NCI-H345 (cell line): ENCODE measurements around the gene VSTM2L.
A peak's percentile ranks its signal among the peaks of the same experiment; 100 is the strongest.

Experiments used
- DNase-seq: peaks from one replicate; lab custom pipeline; 2025; lab: John Stamatoyannopoulos, UW

The VSTM2L gene

DNA sequence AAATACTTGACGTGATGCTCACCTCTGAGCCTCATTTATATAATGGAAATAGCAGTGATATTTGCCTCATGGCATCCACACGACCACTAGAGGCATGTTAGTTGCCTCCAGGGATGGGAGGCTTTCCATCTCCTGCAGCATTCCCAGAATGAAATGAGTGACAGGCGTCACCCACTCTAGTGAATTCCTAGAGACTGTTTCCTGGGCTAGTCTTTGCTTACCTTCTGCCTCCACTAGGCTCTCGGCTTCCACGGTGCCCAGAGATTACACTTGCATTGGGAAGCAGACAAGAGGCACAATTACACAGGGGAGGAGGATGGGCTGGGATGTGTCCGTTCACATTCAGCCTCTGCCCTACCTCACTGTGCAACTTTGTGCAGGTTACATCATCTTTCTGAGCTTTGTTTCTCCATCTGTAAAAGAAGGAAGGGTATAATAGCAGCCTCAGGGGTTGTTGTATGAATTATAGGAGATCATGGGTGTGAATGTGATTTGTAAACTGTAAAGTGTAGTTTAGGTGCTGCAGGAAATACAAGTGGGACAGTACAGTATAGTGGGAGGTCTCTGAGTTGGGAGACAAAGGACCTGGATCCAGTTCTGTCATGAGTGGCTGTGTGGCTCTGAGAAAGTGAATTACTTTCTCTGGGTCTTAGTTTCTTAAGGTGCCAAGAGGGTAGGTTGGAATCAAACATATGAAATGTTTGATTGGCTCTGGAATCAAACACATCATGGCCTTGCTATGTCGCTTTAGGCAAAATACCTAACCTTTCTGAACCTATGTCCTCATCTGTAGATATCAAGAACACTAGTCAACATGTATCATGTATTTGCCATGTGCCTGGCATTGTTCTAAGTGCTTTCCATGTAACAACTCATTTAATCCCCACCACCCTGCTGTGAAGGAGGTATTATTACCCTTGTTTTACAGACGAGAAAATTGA is 3.6 kb upstream of the VSTM2L start:
- DNase-seq: no peak

DNA sequence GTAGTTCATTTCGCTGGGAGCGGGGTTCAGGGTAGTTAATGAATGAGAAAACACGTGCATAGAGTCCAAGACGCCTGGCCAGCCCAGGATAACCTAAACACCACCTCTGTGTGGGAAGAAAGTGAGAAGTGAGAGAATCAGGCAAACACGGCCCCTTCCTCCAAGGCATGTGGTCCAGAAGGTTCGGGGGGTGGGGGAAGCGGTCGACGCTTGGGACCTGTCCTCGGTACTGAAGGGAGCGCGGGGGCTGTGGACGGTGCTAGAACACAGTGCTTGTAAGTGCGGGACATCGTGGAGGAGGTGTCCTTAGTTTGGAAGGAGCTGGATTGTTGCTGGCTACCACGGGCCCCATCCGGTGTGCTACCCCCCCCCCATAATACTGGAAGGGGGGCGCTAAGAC is 1.7 kb upstream of the VSTM2L start:
- no peak for DNase-seq

DNA sequence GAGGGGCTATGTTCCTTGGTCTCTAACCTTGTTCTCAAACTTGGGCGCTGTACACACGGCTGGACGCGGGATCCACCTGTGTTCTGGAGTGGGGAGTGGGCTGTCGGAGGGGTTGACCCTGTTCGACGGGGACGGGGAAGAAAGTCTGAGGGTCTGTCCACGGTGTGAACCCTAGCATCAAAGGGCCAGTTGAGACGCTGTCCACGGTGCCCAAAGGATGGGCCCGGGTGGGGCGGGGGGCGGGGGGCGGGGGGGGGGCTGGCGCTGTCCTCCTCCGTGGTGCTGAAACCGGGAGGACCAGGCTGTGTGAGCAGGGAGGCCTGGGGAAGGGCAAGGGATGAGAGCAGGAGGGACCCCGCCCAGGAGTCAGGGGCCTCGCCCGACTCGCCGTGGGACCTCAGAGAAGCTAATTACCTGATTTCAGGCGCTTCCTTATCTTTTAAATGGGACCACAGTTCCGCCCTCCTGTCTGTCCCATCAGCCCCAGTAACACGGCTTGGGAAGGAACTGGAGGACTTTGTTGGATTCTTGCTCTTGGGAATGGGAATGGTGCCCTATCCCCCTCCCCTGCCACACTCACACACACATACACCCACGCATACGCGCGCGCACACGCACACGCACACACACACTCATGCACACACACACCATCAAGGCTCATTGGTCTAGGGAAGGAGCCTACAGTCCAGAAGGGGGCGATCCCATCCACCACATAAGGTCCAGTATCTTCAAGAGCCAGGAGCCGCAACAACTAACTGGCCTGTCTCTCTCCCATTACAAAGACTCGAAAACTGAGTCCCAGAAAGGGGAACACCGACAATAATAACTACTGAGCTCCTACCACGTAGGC is 1.0 kb upstream of the VSTM2L start:
- peak; percentile 66 for DNase-seq

DNA sequence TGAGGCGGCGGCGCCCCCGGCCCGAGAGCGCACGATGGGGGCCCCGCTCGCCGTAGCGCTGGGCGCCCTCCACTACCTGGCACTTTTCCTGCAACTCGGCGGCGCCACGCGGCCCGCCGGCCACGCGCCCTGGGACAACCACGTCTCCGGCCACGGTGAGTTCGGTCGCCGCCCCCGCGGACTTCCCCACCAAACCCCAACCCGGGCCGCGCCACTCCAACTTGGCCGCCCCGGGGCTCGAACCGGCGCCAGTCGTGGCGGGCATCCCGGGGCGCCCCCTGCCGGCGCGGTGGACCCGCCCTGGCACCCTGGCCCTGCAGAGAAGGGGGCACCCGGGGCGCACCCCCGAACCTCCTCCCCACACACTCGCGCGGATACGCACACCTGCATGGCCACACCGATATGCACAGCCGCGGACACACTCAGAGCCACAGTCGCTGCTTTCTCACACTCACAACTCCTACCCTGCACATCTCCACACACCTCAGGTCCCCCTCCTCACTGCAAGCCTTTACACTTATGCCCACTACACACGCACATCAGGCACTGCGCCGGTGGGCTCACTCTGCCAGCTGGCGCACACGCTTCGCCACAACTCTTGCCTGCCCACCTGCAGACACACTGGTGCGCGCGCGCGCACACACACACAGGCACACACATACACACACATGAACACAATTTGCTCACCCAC is 535 bp downstream of the VSTM2L start:
- no peak for DNase-seq

DNA sequence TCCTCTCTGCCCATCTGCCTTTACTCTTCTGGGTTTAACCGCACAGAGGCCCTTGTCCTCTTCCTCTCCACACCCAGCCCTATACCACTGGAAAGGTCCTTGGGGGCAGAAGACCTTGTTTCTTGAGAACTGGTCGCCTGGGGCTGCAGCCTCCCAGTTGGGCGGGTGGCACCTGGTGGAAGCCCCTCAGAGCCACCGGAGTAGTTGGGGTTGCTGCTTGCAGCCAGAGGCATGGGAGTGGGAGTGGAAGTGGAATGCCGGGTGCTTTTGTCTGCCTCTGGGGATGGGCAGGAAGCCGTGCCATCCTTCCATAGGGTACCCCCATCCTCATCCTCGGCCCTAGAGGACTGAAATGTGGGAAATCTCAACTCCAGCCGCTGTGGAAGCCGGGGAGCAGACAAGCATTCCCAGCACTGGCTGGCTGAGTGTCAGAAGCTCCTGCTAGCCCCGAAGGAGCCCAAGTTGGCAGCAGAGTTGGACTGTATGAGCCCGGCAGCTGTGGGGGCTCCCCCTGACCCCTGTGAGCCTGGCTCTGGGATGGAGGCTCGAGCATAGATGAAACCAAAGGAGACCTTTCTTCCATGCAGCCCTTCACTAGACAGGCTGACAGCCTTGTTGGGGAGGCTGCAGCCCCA is 1.2 kb downstream of the VSTM2L start:
- no peak for DNase-seq

DNA sequence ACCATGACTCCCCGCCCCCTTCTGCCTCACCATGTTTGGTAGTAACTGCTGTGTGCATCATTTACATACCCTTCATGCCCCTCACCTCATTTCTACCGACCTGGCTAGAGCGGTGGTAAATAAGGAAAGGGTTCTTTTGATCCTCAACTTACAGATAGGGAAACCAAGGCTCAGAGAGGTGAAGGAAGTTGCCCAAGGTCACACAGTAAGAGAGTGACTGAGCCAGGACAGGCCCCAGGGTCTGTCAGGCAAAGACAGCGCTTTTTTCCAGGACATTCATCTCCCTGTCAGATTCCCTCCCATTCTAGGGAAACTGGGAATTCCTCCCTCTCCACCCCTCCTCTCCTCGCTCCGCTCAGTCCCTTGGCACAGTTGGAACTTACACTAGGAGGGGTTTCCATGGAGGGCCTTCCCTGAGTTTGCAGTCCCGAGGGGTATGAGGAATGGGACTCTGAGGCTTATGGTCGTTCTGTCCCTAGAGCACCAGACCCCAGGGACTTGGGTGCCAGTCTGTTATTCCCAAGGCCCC is 2.0 kb downstream of the VSTM2L start:
- no peak for DNase-seq

DNA sequence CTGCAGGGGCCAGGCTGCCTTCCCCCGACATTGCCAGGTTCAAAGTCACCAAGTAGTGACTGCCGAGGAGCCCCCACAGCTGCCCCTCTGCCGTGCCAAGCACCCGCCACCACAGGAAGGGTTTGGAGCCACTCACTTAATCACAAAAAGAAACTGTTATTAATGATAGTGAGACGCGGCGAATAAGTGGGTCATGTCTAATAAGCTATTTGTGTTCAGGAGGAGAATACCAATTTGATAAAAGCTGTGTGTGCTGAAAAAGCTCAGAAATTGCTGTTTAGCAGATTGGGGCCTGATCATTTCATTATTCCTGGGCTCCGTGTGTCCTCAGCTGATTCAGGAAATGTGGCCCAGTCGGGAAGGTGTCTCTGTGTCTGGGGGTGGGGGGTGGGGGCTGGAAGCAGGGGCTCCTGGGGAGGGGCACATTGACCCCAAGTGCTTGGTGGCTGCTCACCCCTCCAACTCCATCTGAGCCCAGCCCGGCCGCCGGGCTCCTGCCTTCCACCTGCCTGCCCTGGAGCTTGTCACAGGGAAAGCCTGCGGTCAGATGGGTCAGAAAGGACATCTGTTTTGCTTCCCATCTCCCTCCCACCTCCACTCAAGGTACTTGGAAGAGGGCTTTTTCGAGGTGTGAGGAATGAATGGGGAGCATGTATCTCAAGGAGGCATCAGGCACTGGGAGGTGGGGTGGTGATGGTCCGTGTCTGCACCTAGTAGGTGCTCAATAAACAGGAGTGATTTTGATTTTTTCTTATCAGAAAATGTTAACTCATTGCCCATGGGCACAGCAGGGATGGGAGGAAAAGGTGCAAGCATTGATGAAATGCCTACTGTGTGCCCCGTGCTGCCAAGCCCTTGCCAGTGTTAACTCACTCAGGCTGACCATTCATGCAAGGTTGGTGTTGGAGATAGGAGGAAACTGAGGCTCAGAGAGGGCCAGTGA is 3.0 kb downstream of the VSTM2L start:
- DNase-seq: no peak

DNA sequence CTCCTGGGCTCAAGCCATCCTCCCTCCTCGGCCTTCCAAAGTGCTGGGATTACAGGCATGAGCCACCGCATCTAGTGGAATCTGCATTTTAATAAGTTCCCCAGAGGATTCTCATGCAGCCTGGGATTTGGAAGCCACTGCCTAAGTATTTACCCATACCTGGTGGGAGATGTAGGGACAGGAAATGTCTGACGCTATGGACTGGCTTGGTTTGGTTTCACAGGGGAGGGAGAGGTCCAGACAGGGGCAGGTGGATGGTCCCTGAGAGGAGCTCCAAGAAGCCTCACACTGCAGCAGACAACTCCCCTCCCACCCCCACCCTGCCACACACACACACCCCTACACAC is 4.4 kb downstream of the VSTM2L start:
- peak; percentile 71 for DNase-seq

DNA sequence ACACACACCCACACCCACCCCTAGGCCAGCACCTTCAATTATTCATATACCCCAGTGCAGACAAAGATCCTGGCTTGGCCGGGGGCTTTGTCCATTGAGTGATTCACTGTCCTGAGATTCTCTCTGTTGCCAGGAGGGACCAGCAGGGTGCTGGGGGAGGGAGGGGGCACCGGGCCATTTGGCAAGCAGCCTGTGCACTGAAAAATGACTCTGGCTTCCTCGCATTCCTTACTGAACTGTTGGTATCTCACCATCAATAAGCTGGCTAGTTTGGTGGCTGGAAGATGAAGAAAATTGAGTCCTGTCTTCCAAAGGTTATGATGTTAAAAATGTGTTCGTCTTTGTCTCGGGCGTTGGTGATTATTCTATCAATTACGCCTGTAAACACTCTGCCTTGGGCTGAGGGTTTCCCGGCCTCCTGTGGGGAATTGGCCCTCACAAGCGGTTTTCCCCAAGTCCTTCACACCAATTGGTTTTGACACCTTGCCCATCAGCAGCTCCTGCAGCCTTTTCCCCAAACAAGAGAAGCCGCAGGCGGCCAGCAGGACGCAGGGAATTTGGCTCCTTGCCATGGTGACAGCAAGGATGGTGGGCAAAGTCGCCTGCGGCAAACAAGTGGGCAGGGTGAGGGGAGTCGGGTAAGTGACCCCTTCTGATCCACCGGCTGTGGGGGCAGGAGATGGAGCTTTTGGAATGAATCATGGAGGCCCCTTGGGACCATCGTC is 4.9 kb downstream of the VSTM2L start:
- peak; percentile 84 for DNase-seq

DNA sequence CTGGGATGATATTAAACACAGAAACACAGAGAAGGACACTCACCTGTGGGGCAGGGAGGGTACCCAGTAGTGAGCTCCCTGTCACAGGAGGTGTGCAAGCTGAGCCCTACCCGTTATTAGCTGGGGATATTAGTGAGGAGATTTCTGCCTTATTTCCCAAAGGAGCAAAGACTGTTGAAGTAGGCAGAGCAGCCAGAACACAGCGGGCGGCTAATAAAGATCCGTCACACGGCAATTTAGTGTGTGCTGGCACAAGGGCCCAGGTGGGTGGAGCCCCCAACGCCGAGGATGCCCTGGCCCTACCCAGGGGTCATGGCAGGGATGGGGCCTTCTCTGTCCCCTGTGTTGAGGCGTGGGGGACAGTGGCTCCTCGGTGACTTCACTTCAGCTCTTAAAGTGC is 8.3 kb downstream of the VSTM2L start:
- no peak for DNase-seq

DNA sequence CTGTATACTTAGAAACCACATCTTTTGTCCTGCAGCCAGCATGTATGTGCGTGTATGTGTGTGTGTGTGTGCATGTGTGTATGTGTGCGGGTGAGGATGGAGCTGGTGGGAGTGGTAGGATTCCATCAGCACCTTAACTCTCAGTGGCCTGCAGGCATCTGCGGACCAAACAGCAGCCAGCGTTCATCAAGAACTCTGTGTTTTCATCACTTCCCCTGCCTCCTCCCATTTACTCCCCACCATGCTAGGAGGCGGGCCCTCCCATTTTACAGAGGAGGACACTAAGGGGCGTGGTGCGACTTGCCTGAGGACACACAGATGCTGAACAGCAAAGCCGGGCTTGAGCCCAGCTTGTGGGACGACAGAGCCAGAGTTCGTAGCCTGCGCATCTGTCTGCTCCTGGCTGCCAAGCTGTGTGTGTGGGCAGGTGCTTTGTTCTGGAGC is 8.9 kb downstream of the VSTM2L start:
- peak; percentile 64 for DNase-seq

DNA sequence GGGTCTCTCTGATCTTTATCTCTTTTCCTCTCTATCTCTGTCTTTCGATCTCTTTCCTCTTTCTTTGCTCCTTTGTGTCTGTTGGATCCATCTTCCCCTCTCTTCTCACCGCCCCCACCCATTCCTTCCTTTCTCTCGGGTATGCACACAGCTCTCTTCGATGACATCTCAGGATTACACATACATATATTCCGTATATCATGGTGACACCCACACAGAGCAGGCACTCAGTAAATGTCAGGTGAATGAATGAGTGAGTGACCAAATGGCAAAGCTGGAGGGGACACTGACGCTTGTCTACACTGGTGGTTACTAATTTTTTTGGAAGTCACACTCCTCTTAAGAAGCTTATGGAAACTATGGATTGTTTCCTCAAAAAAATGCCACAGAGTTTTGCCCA is 9.9 kb downstream of the VSTM2L start:
- DNase-seq: no peak

DNA sequence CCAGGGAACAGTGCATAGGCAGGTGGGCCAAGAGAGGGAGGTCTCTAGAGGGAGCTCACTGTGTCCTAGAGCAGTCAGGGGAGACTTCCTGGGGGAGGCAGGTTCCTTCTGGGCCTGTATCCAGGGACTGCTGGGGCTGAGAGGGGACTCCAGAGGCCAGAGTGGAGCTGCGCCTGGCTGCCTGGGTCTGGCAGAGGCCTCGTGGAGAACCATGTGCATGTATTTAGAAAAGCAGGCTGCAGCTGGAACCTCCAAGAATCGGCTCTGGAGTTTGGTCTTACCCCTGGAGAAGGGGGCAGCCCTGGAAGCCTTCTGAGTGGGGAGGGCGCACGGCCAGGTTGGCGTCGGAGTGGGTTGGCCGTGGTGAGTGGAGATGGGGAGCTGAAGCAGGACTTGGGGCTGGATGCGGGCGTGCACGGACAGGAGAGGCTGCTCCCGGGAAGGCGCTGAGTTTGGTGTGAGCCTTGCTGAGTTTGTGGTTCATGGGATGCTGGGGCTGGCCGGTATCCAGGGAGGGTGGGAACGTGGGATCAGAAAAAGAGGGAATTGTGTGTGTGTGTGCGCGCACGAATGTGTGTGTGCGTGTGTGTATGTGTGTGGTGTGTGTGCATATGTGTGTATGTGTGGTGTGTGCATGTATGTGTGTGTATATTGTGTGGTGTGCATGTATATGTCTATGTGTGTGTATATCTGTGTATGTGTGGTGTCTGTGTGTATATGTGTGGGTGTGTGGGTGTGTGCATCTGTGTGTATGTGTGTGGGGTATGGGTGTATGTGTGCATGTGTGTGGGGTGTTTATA is 10.8 kb downstream of the VSTM2L start:
- no peak for DNase-seq

DNA sequence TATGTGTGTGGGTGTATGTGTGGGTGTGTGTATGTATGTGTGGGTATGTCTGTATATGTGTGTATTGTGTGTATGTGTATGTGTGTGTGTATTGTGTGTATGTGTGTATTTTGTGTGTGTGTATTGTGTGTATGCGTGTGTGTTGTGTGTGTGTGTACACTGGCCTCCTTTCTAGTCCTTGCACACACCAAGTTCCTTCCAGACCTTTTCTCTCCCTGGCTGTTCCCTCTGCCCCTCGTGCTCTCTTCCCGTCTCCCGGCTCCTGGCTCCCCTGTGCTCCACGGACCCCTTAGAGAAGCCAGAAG is 11.4 kb downstream of the VSTM2L start:
- no peak for DNase-seq

DNA sequence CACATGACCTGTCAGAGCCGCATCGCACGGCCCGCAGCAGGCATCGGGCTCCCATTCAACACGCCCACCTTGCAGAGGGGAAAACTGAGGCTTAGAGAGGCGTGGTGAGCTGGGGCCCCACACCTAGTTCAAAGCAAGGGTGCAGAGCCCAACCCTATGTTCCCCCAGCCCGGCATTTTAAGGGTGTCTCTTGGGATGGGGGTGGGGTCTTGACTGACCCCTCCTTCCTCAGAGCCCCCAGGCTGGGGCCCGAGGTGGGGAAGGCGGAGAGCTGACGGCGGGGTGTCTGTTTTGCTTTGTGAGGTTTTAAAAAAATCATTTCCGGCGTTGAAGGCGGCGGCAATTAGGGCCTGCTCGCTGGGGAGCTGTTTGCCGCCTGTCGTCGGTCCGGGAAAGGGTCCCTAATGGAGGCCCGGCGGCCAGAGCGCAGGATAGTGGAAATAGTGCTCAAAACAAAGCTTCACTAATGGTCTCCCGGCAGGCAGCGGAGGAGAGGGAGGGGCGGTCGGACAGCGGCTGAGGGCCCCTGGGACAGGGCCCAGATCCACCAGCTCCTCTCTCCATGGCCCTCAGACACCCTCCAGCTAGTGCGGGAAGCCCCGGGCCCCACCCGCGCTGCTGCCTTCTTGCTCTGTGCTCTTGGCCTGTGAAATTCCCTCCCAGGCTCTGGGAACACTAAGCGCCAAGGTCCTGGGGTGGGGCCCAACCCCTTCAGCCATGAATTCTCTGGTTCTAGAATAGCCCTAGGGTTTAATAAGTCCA is 11.9 kb downstream of the VSTM2L start:
- DNase-seq: peak; percentile 18

DNA sequence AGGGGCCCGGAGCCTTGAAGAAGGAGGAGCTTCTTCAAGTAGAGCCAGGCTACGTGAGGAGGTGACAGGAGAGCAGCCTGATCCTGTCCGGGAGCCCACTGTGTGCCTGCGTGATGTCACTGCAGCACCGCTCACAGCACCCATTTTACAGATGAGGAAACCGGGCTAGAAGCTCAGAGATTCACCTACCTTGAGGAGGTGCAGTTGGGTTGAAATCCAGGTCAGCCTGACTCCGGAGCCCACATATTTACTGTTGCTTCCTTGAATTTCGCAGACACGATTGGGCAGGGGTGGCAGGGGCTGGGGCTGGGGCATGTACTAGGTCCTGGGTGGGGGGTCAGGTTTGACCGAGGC is 12.5 kb downstream of the VSTM2L start:
- DNase-seq: no peak

DNA sequence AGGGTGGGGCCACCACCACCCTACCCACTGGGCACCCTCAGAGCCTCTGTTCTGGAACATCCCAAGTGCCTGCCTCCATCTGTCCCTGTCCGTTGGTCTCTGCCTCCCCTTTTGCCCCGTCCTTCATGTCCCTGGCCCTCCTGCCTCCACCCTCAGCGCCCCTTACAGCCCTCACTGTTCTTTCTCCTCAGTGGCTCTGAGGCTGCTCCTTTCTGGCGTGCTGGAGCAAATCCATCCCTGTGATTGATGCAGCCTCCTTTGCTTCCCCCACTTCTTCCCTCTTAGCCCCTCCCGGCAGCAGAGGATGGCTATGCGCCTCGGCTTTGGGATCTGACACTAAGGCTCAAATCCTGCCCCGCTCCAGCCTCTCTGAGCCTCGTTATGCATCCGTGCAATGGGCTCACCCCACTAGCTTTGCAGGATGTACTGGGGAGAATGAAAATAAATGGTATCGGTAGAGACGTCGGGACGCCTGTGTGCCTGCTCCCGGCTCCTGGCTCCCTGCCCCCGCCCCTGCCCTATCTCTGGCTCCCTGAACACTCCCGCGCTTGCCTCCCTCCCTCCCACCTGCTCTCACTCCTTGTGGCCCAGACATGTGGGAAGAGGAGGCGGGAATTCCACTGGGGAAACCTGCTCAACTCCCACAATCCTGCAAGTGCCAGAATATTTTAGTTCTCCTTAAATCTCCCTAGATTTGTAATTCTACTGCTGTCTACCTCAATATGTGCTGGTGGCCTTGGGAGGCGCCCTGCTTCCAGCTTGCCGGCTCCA is 13.1 kb downstream of the VSTM2L start:
- no peak for DNase-seq

DNA sequence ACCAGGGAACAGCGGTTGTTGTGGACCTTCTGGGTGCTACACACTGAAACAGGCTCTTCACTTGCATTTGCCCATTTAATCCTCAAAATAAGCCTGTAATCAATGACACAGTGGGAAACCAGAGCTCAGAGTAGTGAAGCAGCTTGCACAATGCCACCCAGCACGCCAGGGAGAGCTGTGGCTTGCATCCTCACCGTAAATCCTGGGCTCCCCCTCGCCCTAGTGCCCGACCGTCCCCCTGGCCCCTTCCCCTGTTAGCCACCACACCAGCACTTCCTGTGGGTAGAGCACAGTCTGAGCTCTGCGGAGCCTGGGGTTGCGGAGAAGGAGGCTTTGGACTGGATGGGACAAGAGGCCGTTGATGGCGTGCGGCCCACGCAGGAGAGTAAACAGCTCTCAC is 14.5 kb downstream of the VSTM2L start:
- no peak for DNase-seq
